ENCODE data around the gene NET1. TPM values are rescaled to one million over a fixed set of nuclear protein-coding genes. Genes with fewer than 3 reads are reported as not detected.

Gene NET1
- total RNA-seq, 1 donor: 51.0 TPM

- no peak overlapping the region for H2AFZ ChIP-seq (ENCODE audit: low read length)
Observed at GRCh38 chr10:5453749-5454489, 41.6 kb downstream of the NET1 start.

DNA sequence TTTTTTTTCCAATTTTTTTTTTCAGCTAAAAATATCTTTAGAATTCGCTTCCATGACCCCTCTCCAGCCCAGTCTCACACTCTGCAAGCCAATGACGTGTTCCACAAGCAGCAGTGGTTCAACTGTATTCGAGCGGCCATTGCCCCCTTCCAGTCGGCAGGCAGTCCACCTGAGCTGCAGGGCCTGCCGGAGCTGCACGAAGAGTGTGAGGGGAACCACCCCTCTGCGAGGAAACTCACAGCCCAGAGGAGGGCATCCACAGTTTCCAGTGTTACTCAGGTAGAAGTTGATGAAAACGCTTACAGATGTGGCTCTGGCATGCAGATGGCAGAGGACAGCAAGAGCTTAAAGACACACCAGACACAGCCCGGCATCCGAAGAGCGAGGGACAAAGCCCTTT is 44.2 kb downstream of the NET1 start:
- no peak for DNase-seq (ENCODE audit: insufficient read length, low spot score, missing footprints)
- H3K4me2 ChIP-seq (ENCODE audit: insufficient read depth, low read length): no peak overlapping the region
- H3K4me3 ChIP-seq (ENCODE audit: insufficient read depth, low read length): no peak overlapping the region
- H3K27me3 ChIP-seq (ENCODE audit: insufficient read depth, low read length): no peaks in the 10 kb centered on the region
- H3K4me1 ChIP-seq (ENCODE audit: insufficient read depth, low read length): no peaks in the 10 kb centered on the region
- H3K36me3 ChIP-seq (ENCODE audit: insufficient read depth, low read length): peaks cover 90% of the 10 kb centered on the region
- no peak for TF ChIP-seq CTCF (IDR thresholded peaks at IDR 0.05; ENCODE audit: extremely low read depth, low read depth, low read length)
- no peaks in the 10 kb centered on the region for H3K9me3 ChIP-seq (ENCODE audit: low read depth, low read length)
- H3K79me2 ChIP-seq (ENCODE audit: insufficient read depth, low read length): peaks cover 12% of the 10 kb centered on the region
- H4K20me1 ChIP-seq (ENCODE audit: insufficient read depth, low read length): peaks cover 4% of the 10 kb centered on the region
- H2AFZ ChIP-seq (ENCODE audit: low read length): no peak overlapping the region
- H3K27ac ChIP-seq (ENCODE audit: low read depth, low read length): no peak overlapping the region

More at GRCh38 chr10:5453749-5454489, 41.6 kb downstream of the NET1 start:
- H3K4me2 ChIP-seq (ENCODE audit: insufficient read depth, low read length): no peak overlapping the region
- H3K36me3 ChIP-seq (ENCODE audit: insufficient read depth, low read length): peaks cover 73% of the 10 kb centered on the region
- TF ChIP-seq CTCF (IDR thresholded peaks at IDR 0.05; ENCODE audit: extremely low read depth, low read depth, low read length): no peak
- no peak overlapping the region for H3K4me3 ChIP-seq (ENCODE audit: insufficient read depth, low read length)
- no peaks in the 10 kb centered on the region for H3K27me3 ChIP-seq (ENCODE audit: insufficient read depth, low read length)
- peaks cover 32% of the 10 kb centered on the region for H3K79me2 ChIP-seq (ENCODE audit: insufficient read depth, low read length)
- H3K27ac ChIP-seq (ENCODE audit: low read depth, low read length): no peak overlapping the region
- peaks cover 22% of the 10 kb centered on the region for H3K4me1 ChIP-seq (ENCODE audit: insufficient read depth, low read length)
- no peak for DNase-seq (ENCODE audit: insufficient read length, low spot score, missing footprints)
- H4K20me1 ChIP-seq (ENCODE audit: insufficient read depth, low read length): peaks cover 4% of the 10 kb centered on the region
- no peaks in the 10 kb centered on the region for H3K9me3 ChIP-seq (ENCODE audit: low read depth, low read length)

DNA sequence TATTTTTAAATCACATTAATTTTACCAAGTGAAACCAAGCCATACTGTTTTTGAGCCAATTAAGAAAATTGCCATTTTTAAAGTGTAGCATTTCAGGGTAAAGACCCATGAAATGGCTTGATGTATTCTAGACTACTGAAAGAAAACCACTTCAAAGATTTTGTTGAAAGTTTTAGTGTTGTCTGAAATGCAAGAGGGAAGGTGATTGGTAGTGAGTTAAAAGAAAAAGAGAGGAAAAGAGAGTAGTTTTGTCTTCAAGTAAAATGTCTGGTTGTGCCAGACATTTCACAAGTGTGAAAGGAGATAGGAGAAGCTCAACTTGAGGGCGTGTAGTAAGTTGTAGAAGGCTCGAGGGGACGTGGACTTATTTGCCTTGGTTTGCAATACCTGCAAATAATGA is 45.4 kb downstream of the NET1 start:
- no peak for DNase-seq (ENCODE audit: insufficient read length, low spot score, missing footprints)
- Histone ChIP-seq H3K27ac (ENCODE audit: low read depth, low read length) (no peak overlapping the region), H3K27me3 (ENCODE audit: insufficient read depth, low read length) (no peaks in the 10 kb centered on the region), H2AFZ (ENCODE audit: low read length) (no peak overlapping the region), H3K36me3 (ENCODE audit: insufficient read depth, low read length) (peaks cover 79% of the 10 kb centered on the region), H4K20me1 (ENCODE audit: insufficient read depth, low read length) (peaks cover 4% of the 10 kb centered on the region), H3K79me2 (ENCODE audit: insufficient read depth, low read length) (peaks cover 4% of the 10 kb centered on the region), H3K4me2 (ENCODE audit: insufficient read depth, low read length) (no peak overlapping the region), H3K4me3 (ENCODE audit: insufficient read depth, low read length) (no peak overlapping the region), H3K9me3 (ENCODE audit: low read depth, low read length) (no peaks in the 10 kb centered on the region), H3K4me1 (ENCODE audit: insufficient read depth, low read length) (peaks cover 7% of the 10 kb centered on the region)
- no peak for TF ChIP-seq CTCF (IDR thresholded peaks at IDR 0.05; ENCODE audit: extremely low read depth, low read depth, low read length)

- Histone ChIP-seq H3K79me2 (ENCODE audit: insufficient read depth, low read length) (peaks cover 2% of the 10 kb centered on the region), H3K36me3 (ENCODE audit: insufficient read depth, low read length) (peaks cover 72% of the 10 kb centered on the region), H3K4me3 (ENCODE audit: insufficient read depth, low read length) (no peak overlapping the region), H4K20me1 (ENCODE audit: insufficient read depth, low read length) (peaks cover 4% of the 10 kb centered on the region), H3K27me3 (ENCODE audit: insufficient read depth, low read length) (no peaks in the 10 kb centered on the region), H3K27ac (ENCODE audit: low read depth, low read length) (no peak overlapping the region), H3K4me2 (ENCODE audit: insufficient read depth, low read length) (no peak overlapping the region), H3K4me1 (ENCODE audit: insufficient read depth, low read length) (peaks cover 7% of the 10 kb centered on the region), H2AFZ (ENCODE audit: low read length) (no peak overlapping the region), H3K9me3 (ENCODE audit: low read depth, low read length) (no peaks in the 10 kb centered on the region)
- TF ChIP-seq CTCF (IDR thresholded peaks at IDR 0.05; ENCODE audit: extremely low read depth, low read depth, low read length): no peak
- DNase-seq (ENCODE audit: insufficient read length, low spot score, missing footprints): no peak
Observed at GRCh38 chr10:5458425-5458824, 46.1 kb downstream of the NET1 start.

Data from osteoblast (primary cell).